ENCODE measurements around the gene MYH10. TPM values are rescaled to one million over a fixed set of nuclear protein-coding genes. Genes with fewer than 3 reads are reported as not detected.

Gene MYH10
- total RNA-seq, 1 experiment from 2014 or later, result 251 TPM

- Histone ChIP-seq H3K23ac (ENCODE audit: insufficient read length, low read depth, low read length) (no peak overlapping the region), H4K5ac (ENCODE audit: insufficient read length, low read depth, low read length) (no peak overlapping the region), H2AK5ac (ENCODE audit: insufficient read length, low read length) (no peak overlapping the region), H3K79me2 (ENCODE audit: insufficient read depth, low read length) (no peaks in the 10 kb centered on the region), H3K79me1 (ENCODE audit: insufficient read depth, low read depth, low read length, poor library complexity, severe bottlenecking) (no peaks in the 10 kb centered on the region), H2BK20ac (ENCODE audit: low read depth, low read length, poor library complexity, severe bottlenecking) (no peak overlapping the region), H2BK15ac (ENCODE audit: low read depth, low read length) (no peak overlapping the region), H3K4ac (ENCODE audit: low read depth, low read length) (no peak overlapping the region), H4K91ac (ENCODE audit: insufficient read length, low read depth, low read length) (no peak overlapping the region), H4K8ac (replicated peaks; ENCODE audit: insufficient read length, low read depth, low read length) (no peak overlapping the region), H2BK12ac (ENCODE audit: insufficient read length, low read depth, low read length) (no peak overlapping the region), H2AFZ (ENCODE audit: low read length) (no peak overlapping the region), H3K4me2 (ENCODE audit: insufficient read depth, insufficient read length, low read length) (no peak overlapping the region), H3K56ac (ENCODE audit: insufficient read length, low read depth, low read length) (no peak overlapping the region), H3K23me2 (ENCODE audit: insufficient read length, low read depth, low read length, poor library complexity, severe bottlenecking) (no peaks in the 10 kb centered on the region), H3K27ac (ENCODE audit: insufficient read length, low read depth, low read length) (no peak overlapping the region), H3K9me3 (ENCODE audit: control insufficient read depth, low read depth, low read length) (no peaks in the 10 kb centered on the region), H2BK120ac (ENCODE audit: low read depth, low read length, poor library complexity, severe bottlenecking) (no peak overlapping the region), H4K20me1 (ENCODE audit: control insufficient read depth, insufficient read depth, insufficient read length) (no peaks in the 10 kb centered on the region), H3K18ac (ENCODE audit: insufficient read length, low read depth, low read length) (no peak overlapping the region), H2BK5ac (ENCODE audit: insufficient read length, low read length) (no peak overlapping the region), H3T11ph (ENCODE audit: low read length) (no peak overlapping the region), H3K27me3 (ENCODE audit: insufficient read depth, low read length) (no peaks in the 10 kb centered on the region), H3K4me1 (ENCODE audit: insufficient read depth, low read length) (no peaks in the 10 kb centered on the region), H3K9ac (ENCODE audit: extremely low read depth, insufficient read length, low read length) (no peak overlapping the region), H3K14ac (ENCODE audit: insufficient read depth, low read length) (no peak overlapping the region)
- Mint-ChIP-seq H3K4me3 (no peak overlapping the region), H3K4me1 (peaks cover 9 to 17% of the 10 kb centered on the region in 2 experiments), H3K9me3 (no peaks in the 10 kb centered on the region), H3K36me3 (ENCODE audit: insufficient read depth in 1 of 3, low read depth in 3 of 3) (no peaks in the 10 kb centered on the region), H3K27me3 (ENCODE audit: low read depth) (no peaks in the 10 kb centered on the region), H3K27ac (no peak overlapping the region)
- 100% methylated on average over 1 of the region's 1 CpG for WGBS (ENCODE audit: extremely low coverage, insufficient read length, low lambda C conversion rate)
- DNase-seq, result no peak
- no peak for TF ChIP-seq CTCF (conservative IDR thresholded peaks at IDR 0.05)
Measured at GRCh38 chr17:8639709-8640108, 9.2 kb upstream of the MYH10 start.
